K562 (cell line): Measurements from ENCODE around the gene NRCAM. TPM values are rescaled to one million over a fixed set of nuclear protein-coding genes. Genes with fewer than 3 reads are reported as not detected.

Source experiments
- ATAC-seq: fragments of 200-7000 bp; cut with Tn5 transposase; 3 replicates; pipeline ENCODE4 v1.9.1; 2020; ENCODE audit warnings: moderate library complexity
- BruUV-seq: library from RNA; stranded (reverse); fragments of 400-500 nt; replicated peaks from 2 replicates; lab custom pipeline; 2021; lab: Mats Ljungman, UMichigan
- CTCF ChIA-PET: fragments of 300-600 bp; formaldehyde crosslinking; extraction: SDS; loops from one replicate; lab custom pipeline; 2021; ENCODE audit warnings: low intra/inter-chr PET ratio; lab: Yijun Ruan, JAX
- POLR2A ChIA-PET: fragments of 300-600, 350-650 bp; sonication (Branson Sonifier 250); formaldehyde crosslinking; extraction: SDS; loops from one replicate; lab custom pipeline; 2021; ENCODE audit warnings: antibody characterized with exemption, inconsistent platforms; lab: Yijun Ruan, JAX
- DNase-seq, 4 experiments: peaks; one replicate each; pipeline versions ENCODE4 v3.0.0 to v3.0.0-alpha.2; 2011 to 2018; ENCODE audit warnings: low spot score in 3 of 4, mixed read lengths in 3 of 4; ENCODE audit errors: extremely low read depth in 1 of 4
- FAIRE-seq: peaks from 2 replicates; lab custom pipeline; 2011; peaks lifted over from hg19 to GRCh38; lab: Jason Lieb, UNC
- H2AFZ ChIP-seq: 2 replicates; pipeline ENCODE4 v1.6.0; 2011; ENCODE audit warnings: low read depth, low read length, control low read depth, inconsistent platforms
- H3K27ac ChIP-seq: fragments of 200-600 bp; 3 replicates; pipeline ENCODE4 v1.8.0; 2011; ENCODE audit warnings: low read depth, mild to moderate bottlenecking, control low read depth, inconsistent platforms, low read length, moderate library complexity, mixed read lengths; ENCODE audit errors: extremely low read depth
- H3K27me3 ChIP-seq, 2 experiments: fragments of 300-600 bp in 1 of 2; 2 replicates in 1 of 2; 3 replicates in 1 of 2; pipeline versions ENCODE4 v1.6.0 to v1.8.0; 2011; ENCODE audit warnings: inconsistent platforms in 2 of 2, low read length in 2 of 2, mild to moderate bottlenecking in 1 of 2, mixed read lengths in 1 of 2, moderate library complexity in 1 of 2; ENCODE audit not compliant: control insufficient read depth in 2 of 2, insufficient read depth in 2 of 2
- H3K36me3 ChIP-seq: fragments of 300-600 bp; 3 replicates; pipeline ENCODE4 v1.8.0; 2011; ENCODE audit warnings: mild to moderate bottlenecking, low read length, inconsistent platforms; ENCODE audit not compliant: control insufficient read depth, insufficient read depth
- H3K4me1 ChIP-seq, 2 experiments: fragments of 200-600 bp in 1 of 2; replicated peaks in 1 of 2; 2 replicates in 1 of 2; 3 replicates in 1 of 2; pipeline versions ENCODE4 v1.5.1 to v1.8.0; 2011; ENCODE audit warnings: inconsistent platforms in 2 of 2, low read length in 2 of 2, mild to moderate bottlenecking in 1 of 2, mixed read lengths in 1 of 2, moderate library complexity in 1 of 2; ENCODE audit not compliant: control insufficient read depth in 2 of 2, insufficient read depth in 2 of 2
- H3K4me2 ChIP-seq: 2 replicates; pipeline ENCODE4 v1.6.1; 2011; ENCODE audit warnings: low read length, control low read depth, inconsistent platforms, mixed read lengths; ENCODE audit not compliant: insufficient read depth
- H3K4me3 ChIP-seq: fragments of 200-600 bp; sonication (generic), shearing (Covaris generic); 2 replicates; pipeline ENCODE4 v1.5.1; 2016; ENCODE audit warnings: control low read depth, inconsistent platforms
- H3K79me2 ChIP-seq: fragments of 200-600 bp; 3 replicates; pipeline ENCODE4 v1.8.0; 2011; ENCODE audit warnings: low read length, inconsistent platforms; ENCODE audit not compliant: control insufficient read depth, insufficient read depth
- H3K9ac ChIP-seq, 2 experiments: 2 replicates each; pipeline versions ENCODE4 v1.6.0 to v1.6.1; 2011; ENCODE audit warnings: low read depth in 2 of 2, low read length in 2 of 2, control low read depth in 1 of 2, inconsistent platforms in 1 of 2, mild to moderate bottlenecking in 1 of 2, mixed read lengths in 1 of 2; ENCODE audit not compliant: insufficient read depth in 1 of 2
- H3K9me1 ChIP-seq: one replicate; pipeline ENCODE4 v1.6.0; 2011; ENCODE audit warnings: inconsistent platforms, mild to moderate bottlenecking, low read length, moderate library complexity; ENCODE audit not compliant: control insufficient read depth, insufficient read depth
- H3K9me3 ChIP-seq: replicated peaks from 2 replicates; pipeline ENCODE4 v1.5.1; 2011; ENCODE audit warnings: low read depth, low read length, inconsistent platforms; ENCODE audit not compliant: control insufficient read depth, insufficient read depth
- H4K20me1 ChIP-seq: replicated peaks from 2 replicates; pipeline ENCODE4 v1.6.1; 2011; ENCODE audit warnings: low read length, inconsistent platforms, mixed read lengths; ENCODE audit not compliant: control insufficient read depth, insufficient read depth
- BRCA1 ChIP-seq, 2 experiments: fragments of 450-650 bp in 1 of 2; sonication (generic) in 1 of 2; formaldehyde crosslinking in 1 of 2; IDR thresholded peaks; 2 replicates each; pipeline versions ENCODE4 v1.5.0 to v1.6.1; 2017 to 2020; ENCODE audit warnings: mild to moderate bottlenecking in 1 of 2, missing genetic modification reagents in 1 of 2
- CBX1 ChIP-seq: sonication (generic); IDR thresholded peaks from 2 replicates; pipeline ENCODE4 v1.6.1; 2016; ENCODE audit warnings: antibody characterized with exemption, low read depth, mild to moderate bottlenecking
- CLOCK ChIP-seq: fragments of 250-450 bp; sonication (Bioruptor Pico); IDR thresholded peaks from 2 replicates; pipeline ENCODE4 v1.4.0; 2020; ENCODE audit warnings: mild to moderate bottlenecking, moderate library complexity, borderline replicate concordance
- ESRRB ChIP-seq: fragments of 250-450 bp; sonication (Bioruptor Pico); IDR thresholded peaks from 2 replicates; pipeline ENCODE4 v1.5.0; 2020; ENCODE audit warnings: mild to moderate bottlenecking, moderate library complexity, borderline replicate concordance
- HDAC2 ChIP-seq: fragments of 450-650 bp; IDR thresholded peaks from 2 replicates; pipeline ENCODE4 v1.6.1; 2016; ENCODE audit warnings: mild to moderate bottlenecking
- HMG20B ChIP-seq: fragments of 250-450 bp; sonication (Bioruptor Pico); IDR thresholded peaks from 2 replicates; pipeline ENCODE4 v1.5.0; 2021; ENCODE audit warnings: mild to moderate bottlenecking
- HNRNPUL1 ChIP-seq: fragments of 200-400 bp; formaldehyde crosslinking; IDR thresholded peaks from 2 replicates; pipeline ENCODE4 v1.6.1; 2017; ENCODE audit warnings: low read length
- MCM7 ChIP-seq, 2 experiments: fragments of 450-650 bp; IDR thresholded peaks; 2 replicates each; pipeline ENCODE4 v1.6.1; 2016 to 2018
- NCOA2 ChIP-seq, 2 experiments: fragments of 450-650 bp; IDR thresholded peaks; 2 replicates each; pipeline ENCODE4 v1.6.1; 2018; ENCODE audit warnings: mild to moderate bottlenecking in 2 of 2, moderate library complexity in 1 of 2; ENCODE audit not compliant: partially characterized antibody in 2 of 2
- PML ChIP-seq: IDR thresholded peaks from 2 replicates; pipeline ENCODE4 v1.6.1; 2012; ENCODE audit warnings: low read length, inconsistent platforms
- RAD21 ChIP-seq, 2 experiments: fragments of 250-450 bp in 1 of 2; fragments of 450-650 bp in 1 of 2; sonication (Bioruptor Pico) in 1 of 2; formaldehyde crosslinking in 1 of 2; IDR thresholded peaks in 1 of 2; conservative IDR thresholded peaks in 1 of 2; 2 replicates each; pipeline versions ENCODE4 v1.4.0 to v1.8.0; 2020 to 2022; ENCODE audit warnings: mild to moderate bottlenecking in 2 of 2, moderate library complexity in 1 of 2
- SAFB ChIP-seq: fragments of 200-400 bp; formaldehyde crosslinking; IDR thresholded peaks from 2 replicates; pipeline ENCODE4 v1.6.1; 2017; ENCODE audit warnings: low read depth, low read length, borderline replicate concordance
- SNAPC5 ChIP-seq: fragments of 250-450 bp; sonication (Bioruptor Pico); IDR thresholded peaks from 2 replicates; pipeline ENCODE4 v1.8.0; 2021; ENCODE audit warnings: moderate library complexity, mild to moderate bottlenecking, inconsistent platforms
- USF1 ChIP-seq: sonication (generic); formaldehyde crosslinking; IDR thresholded peaks from 2 replicates; pipeline ENCODE4 v1.9.0; 2022; ENCODE audit warnings: mild to moderate bottlenecking, missing genetic modification reagents
- ZKSCAN8 ChIP-seq: fragments of 200-800 bp; sonication (Bioruptor generic); IDR thresholded peaks from 2 replicates; pipeline ENCODE4 v1.6.1; 2016; ENCODE audit warnings: missing genetic modification characterization, missing compliant biosample characterization
- ZNF75A ChIP-seq: fragments of 450-650 bp; formaldehyde crosslinking; IDR thresholded peaks from 2 replicates; pipeline ENCODE4 v1.4.0; 2020; ENCODE audit warnings: mild to moderate bottlenecking
- WGBS: fragments of 100-300 bp; shearing (Covaris generic); methylation state at CpG from one replicate; pipeline ENCODE4 v1.1.6; 2016; ENCODE audit warnings: low coverage, mixed read lengths; ENCODE audit not compliant: insufficient coverage; ENCODE audit errors: missing lambda C conversion rate; 5-methylcytosine and 5-hydroxymethylcytosine counted together
- in situ Hi-C: fragments of 300-500 bp; cut with MboI; formaldehyde crosslinking; loops from 4 replicates; pipeline ENCODE4 v1.15.0; 2018; ENCODE audit warnings: inconsistent platforms, mixed read lengths
- intact Hi-C: fragments of 100-400 bp; cut with micrococcal nuclease; formaldehyde crosslinking; loops from 2 replicates; pipeline ENCODE4 v1.14.2; 2022
- polyA plus RNA-seq, 8 experiments: library from polyadenylated mRNA; depleted of rRNA in 4 of 8; stranded (reverse) in 5 of 8; unstranded in 3 of 8; fragments of >200 nt; fragmentation: Nextera tagmentation in 2 of 8; fragmentation: Illumina TruSeq in 1 of 8; extraction: Ambion mirVana in 2 of 8; extraction: Trizol in 1 of 8; gene quantifications; 2 replicates each; pipeline versions ENCODE4 v1.2.1 to v1.2.3, GENCODE V29; 2011 to 2014; ENCODE audit warnings: inconsistent platforms in 1 of 8, missing spikeins in 1 of 8
- total RNA-seq, 7 experiments: library from RNA; depleted of rRNA in 6 of 7; stranded (reverse); fragments of >200 nt in 6 of 7; fragmentation: Illumina TruSeq in 2 of 7; extraction: Trizol in 2 of 7; gene quantifications; 2 replicates each; pipeline versions ENCODE4 v1.2.1 to v1.2.3, GENCODE V29; 2011 to 2021; ENCODE audit warnings: low replicate concordance in 1 of 7

Gene NRCAM
- total and polyA plus RNA-seq, 9 of the 15 experiments (the other 6 are each of a cell fraction or from before 2014, with no cell fraction given): 0.03 to 0.54 (median 0.12) TPM; not detected in 1

- FAIRE-seq: peak; percentile 85
- POLR2A ChIA-PET: interaction anchor here (0.6 kb wide), 1 partner anchor 247 kb away, joined by 3 read pairs; no protein-coding TSS in a partner anchor
- TF ChIP-seq BRCA1 (IDR thresholded peaks at IDR 0.05) (no peak), BRCA1 (CRISPR knock-in tag; IDR thresholded peaks at IDR 0.05) (no peak), HMG20B (no peak), ZNF75A (CRISPR knock-in tag) (0 out of 2 replicates have a peak, but pooled peaks have one; percentile 25), CBX1 (no peak), PML (no peak), CLOCK (CRISPR knock-in tag) (0 out of 2 replicates have a peak, but pooled peaks have one; percentile 11), USF1 (CRISPR knock-in tag) (no peak), NCOA2 (IDR thresholded peaks at IDR 0.05; ENCODE audit: partially characterized antibody in 2 of 2) (peak in 1 of 2 experiments; percentile 26), SAFB (no peak), HDAC2 (peak; percentile 88), MCM7 (IDR thresholded peaks at IDR 0.05) (no peak), ESRRB (CRISPR knock-in tag) (no peak), SNAPC5 (CRISPR knock-in tag) (no peak), ZKSCAN8 (CRISPR knock-in tag) (no peak), HNRNPUL1 (no peak), RAD21 (CRISPR knock-in tag; conservative IDR thresholded peaks at IDR 0.05 in 1 of 2, IDR thresholded peaks at IDR 0.05 in 1 of 2) (peak; percentile 93 to 94)
Measured at GRCh38 chr7:108181073-108181985, 274.9 kb downstream of the NRCAM start.

More at GRCh38 chr7:108181073-108181985, 274.9 kb downstream of the NRCAM start:
- no TSS peak for BruUV-seq
- in situ Hi-C loops: no loop called here
- intact Hi-C loops: loop anchor here (1.0 to 10.0 kb wide), 4 partner anchors 83 to 316 kb away; no protein-coding TSS in a partner anchor
- H3K9me1 ChIP-seq: no peaks in the 10 kb centered on the region
- H3K9me3 ChIP-seq: no peaks in the 10 kb centered on the region
- ATAC-seq (peak; percentile 81), DNase-seq (peak; percentile 55 to 75 (median 68))
- no peak overlapping the region for H3K4me2 ChIP-seq
- peaks cover 2 to 4% of the 10 kb centered on the region in 2 experiments; a peak in 2 of 5 replicates for H3K4me1 ChIP-seq
- H3K9ac ChIP-seq: no peak overlapping the region
- WGBS: 15% methylated on average over 8 of the region's 8 CpGs
- no peak overlapping the region for H2AFZ ChIP-seq
- no peak overlapping the region for H3K27ac ChIP-seq
- H4K20me1 ChIP-seq: no peaks in the 10 kb centered on the region
- peaks cover 0 to 5% of the 10 kb centered on the region in 2 experiments; a peak in 1 of 5 replicates for H3K27me3 ChIP-seq
- H3K79me2 ChIP-seq: no peaks in the 10 kb centered on the region
- CTCF ChIA-PET: interaction anchor here (0.6 to 2.4 kb wide), 6 partner anchors 11 to 315 kb away, joined by 3 to 29 read pairs (median 5); no protein-coding TSS in a partner anchor
- no peaks in the 10 kb centered on the region for H3K36me3 ChIP-seq
- H3K4me3 ChIP-seq: no peak overlapping the region
